C4-2B (cell line): ENCODE measurements around the gene HNRNPA3.

Source experiments
- CTCF ChIP-seq: fragments of 450-650 bp; conservative IDR thresholded peaks from 2 replicates; pipeline ENCODE4 v1.5.1; 2017; ENCODE audit warnings: mild to moderate bottlenecking
- ZFX ChIP-seq: fragments of 450-650 bp; IDR thresholded peaks from 2 replicates; pipeline ENCODE4 v1.6.1; 2017

GRCh38 chr2:177257471-177257870, 44.9 kb downstream of the HNRNPA3 start:
- no peak for TF ChIP-seq CTCF
- no peak for TF ChIP-seq ZFX
